Astrocyte (in vitro differentiated cells and primary cell): ENCODE data around the gene GPR156. TPM values are rescaled to one million over a fixed set of nuclear protein-coding genes. Genes with fewer than 3 reads are reported as not detected.

Experiments
- total RNA-seq: library from RNA; stranded (reverse); gene quantifications from 2 replicates; pipeline ENCODE4 v1.2.1, GENCODE V29; 2021

The GPR156 gene
- total RNA-seq, 1 donor from 2014 or later = 0.39 TPM

Other genes starting within 250 kb of the GPR156 start
- 68.0 and 80.6 TPM in 2 replicates for gene GSK3B, start 190.8 kb downstream of the GPR156 start, total RNA-seq
- gene LRRC58, start 64.1 kb upstream of the GPR156 start, total RNA-seq = 12.7 and 14.3 TPM in 2 replicates
- gene FSTL1, start 165.8 kb upstream of the GPR156 start, total RNA-seq = 1,010 and 1,056 TPM in 2 replicates